K562 (cell line): Measurements from ENCODE around the gene UBA52. TPM values are rescaled to one million over a fixed set of nuclear protein-coding genes. Genes with fewer than 3 reads are reported as not detected.
A peak's percentile ranks its signal among the peaks of the same experiment; 100 is the strongest.

Experiments used
- FOSL1 ChIP-seq: fragments of 200-800 bp; sonication (Bioruptor generic); conservative IDR thresholded peaks from 2 replicates; pipeline ENCODE4 v1.6.1; 2016; ENCODE audit warnings: missing genetic modification characterization, missing compliant biosample characterization
- FOXM1 ChIP-seq, 2 experiments: fragments of 450-650 bp in 1 of 2; sonication (generic) in 1 of 2; formaldehyde crosslinking in 1 of 2; IDR thresholded peaks; 2 replicates each; pipeline versions ENCODE4 v1.6.1 to v1.9.0; 2017 to 2022; ENCODE audit warnings: low read depth in 2 of 2, mild to moderate bottlenecking in 2 of 2, missing genetic modification reagents in 1 of 2, moderate library complexity in 1 of 2
- ILK ChIP-seq: fragments of 450-650 bp; IDR thresholded peaks from 2 replicates; pipeline ENCODE4 v1.6.1; 2016; ENCODE audit warnings: missing genetic modification characterization, low read depth, mild to moderate bottlenecking, missing compliant biosample characterization, moderate library complexity, borderline replicate concordance
- L3MBTL2 ChIP-seq: fragments of 450-650 bp; IDR thresholded peaks from 2 replicates; pipeline ENCODE4 v1.6.1; 2016; ENCODE audit warnings: mild to moderate bottlenecking, moderate library complexity
- NBN ChIP-seq: fragments of 450-650 bp; IDR thresholded peaks from 2 replicates; pipeline ENCODE4 v1.6.1; 2016; ENCODE audit warnings: low read depth, mild to moderate bottlenecking
- RB1 ChIP-seq: fragments of 450-650 bp; IDR thresholded peaks from 2 replicates; pipeline ENCODE4 v1.6.1; 2017; ENCODE audit warnings: low read depth, mild to moderate bottlenecking
- RUNX1 ChIP-seq: sonication (generic); IDR thresholded peaks from 2 replicates; pipeline ENCODE4 v1.6.1; 2016; ENCODE audit warnings: antibody characterized with exemption, low read depth
- SMARCC2 ChIP-seq: fragments of 450-650 bp; IDR thresholded peaks from 2 replicates; pipeline ENCODE4 v1.6.1; 2017; ENCODE audit warnings: antibody characterized with exemption, moderate library complexity, mild to moderate bottlenecking, low read depth
- STAT5A ChIP-seq: IDR thresholded peaks from 2 replicates; pipeline ENCODE4 v1.6.1; 2012; ENCODE audit warnings: low read length, inconsistent platforms, borderline replicate concordance
- TAF15 ChIP-seq: fragments of 200-400 bp; formaldehyde crosslinking; IDR thresholded peaks from 2 replicates; pipeline ENCODE4 v1.6.1; 2017; ENCODE audit warnings: mild to moderate bottlenecking, low read depth, low read length, moderate library complexity
- XRCC3 ChIP-seq: fragments of 450-650 bp; IDR thresholded peaks from 2 replicates; pipeline ENCODE4 v1.6.1; 2017; ENCODE audit warnings: mild to moderate bottlenecking, moderate library complexity
- ZC3H8 ChIP-seq: fragments of 450-650 bp; IDR thresholded peaks from 2 replicates; pipeline ENCODE4 v1.6.1; 2017
- ZNF134 ChIP-seq: fragments of 250-450 bp; sonication (Bioruptor Pico); conservative IDR thresholded peaks from 2 replicates; pipeline ENCODE4 v1.4.0; 2020
- ZNF584 ChIP-seq: fragments of 200-800 bp; sonication (Bioruptor generic); IDR thresholded peaks from 2 replicates; pipeline ENCODE4 v1.6.1; 2016; ENCODE audit warnings: low read depth, mild to moderate bottlenecking, missing genetic modification characterization, missing compliant biosample characterization
- polyA plus RNA-seq, 8 experiments: library from polyadenylated mRNA; depleted of rRNA in 4 of 8; stranded (reverse) in 5 of 8; unstranded in 3 of 8; fragments of >200 nt; fragmentation: Nextera tagmentation in 2 of 8; fragmentation: Illumina TruSeq in 1 of 8; extraction: Ambion mirVana in 2 of 8; extraction: Trizol in 1 of 8; gene quantifications; 2 replicates each; pipeline versions ENCODE4 v1.2.1 to v1.2.3, GENCODE V29; 2011 to 2014; ENCODE audit warnings: inconsistent platforms in 1 of 8, missing spikeins in 1 of 8
- total RNA-seq, 7 experiments: library from RNA; depleted of rRNA in 6 of 7; stranded (reverse); fragments of >200 nt in 6 of 7; fragmentation: Illumina TruSeq in 2 of 7; extraction: Trizol in 2 of 7; gene quantifications; 2 replicates each; pipeline versions ENCODE4 v1.2.1 to v1.2.3, GENCODE V29; 2011 to 2021; ENCODE audit warnings: low replicate concordance in 1 of 7
- TF ChIP-seq, protein P1 (sequence below), 2 experiments: fragments of 250-450 bp in 1 of 2; fragments of 450-650 bp in 1 of 2; sonication (Bioruptor Pico) in 1 of 2; IDR thresholded peaks; 2 replicates each; pipeline versions ENCODE4 v1.6.1 to v1.8.0; 2016 to 2021; ENCODE audit warnings: mild to moderate bottlenecking in 2 of 2, moderate library complexity in 2 of 2, missing compliant biosample characterization in 1 of 2, missing genetic modification characterization in 1 of 2
- TF ChIP-seq, protein P2 (sequence below): sonication (generic); formaldehyde crosslinking; IDR thresholded peaks from 2 replicates; pipeline ENCODE4 v1.8.1; 2023; ENCODE audit warnings: mild to moderate bottlenecking, missing genetic modification reagents
- TF ChIP-seq, protein P3 (sequence below): fragments of 450-650 bp; IDR thresholded peaks from 2 replicates; pipeline ENCODE4 v1.6.1; 2018; ENCODE audit not compliant: partially characterized antibody
- TF ChIP-seq, protein P4 (sequence below): sonication (generic); formaldehyde crosslinking; IDR thresholded peaks from 2 replicates; pipeline ENCODE4 v1.8.0; 2022; ENCODE audit warnings: missing genetic modification reagents, mild to moderate bottlenecking, borderline replicate concordance
- TF ChIP-seq, protein P5 (sequence below): sonication (generic); formaldehyde crosslinking; IDR thresholded peaks from 2 replicates; pipeline ENCODE4 v1.8.0; 2022; ENCODE audit warnings: mild to moderate bottlenecking, low read depth, missing genetic modification reagents

UBA52 gene
- total and polyA plus RNA-seq, 9 of the 15 experiments (the other 6 are each of a cell fraction or from before 2014, with no cell fraction given) = 1,110 to 2,751 (median 1,733) TPM

DNA sequence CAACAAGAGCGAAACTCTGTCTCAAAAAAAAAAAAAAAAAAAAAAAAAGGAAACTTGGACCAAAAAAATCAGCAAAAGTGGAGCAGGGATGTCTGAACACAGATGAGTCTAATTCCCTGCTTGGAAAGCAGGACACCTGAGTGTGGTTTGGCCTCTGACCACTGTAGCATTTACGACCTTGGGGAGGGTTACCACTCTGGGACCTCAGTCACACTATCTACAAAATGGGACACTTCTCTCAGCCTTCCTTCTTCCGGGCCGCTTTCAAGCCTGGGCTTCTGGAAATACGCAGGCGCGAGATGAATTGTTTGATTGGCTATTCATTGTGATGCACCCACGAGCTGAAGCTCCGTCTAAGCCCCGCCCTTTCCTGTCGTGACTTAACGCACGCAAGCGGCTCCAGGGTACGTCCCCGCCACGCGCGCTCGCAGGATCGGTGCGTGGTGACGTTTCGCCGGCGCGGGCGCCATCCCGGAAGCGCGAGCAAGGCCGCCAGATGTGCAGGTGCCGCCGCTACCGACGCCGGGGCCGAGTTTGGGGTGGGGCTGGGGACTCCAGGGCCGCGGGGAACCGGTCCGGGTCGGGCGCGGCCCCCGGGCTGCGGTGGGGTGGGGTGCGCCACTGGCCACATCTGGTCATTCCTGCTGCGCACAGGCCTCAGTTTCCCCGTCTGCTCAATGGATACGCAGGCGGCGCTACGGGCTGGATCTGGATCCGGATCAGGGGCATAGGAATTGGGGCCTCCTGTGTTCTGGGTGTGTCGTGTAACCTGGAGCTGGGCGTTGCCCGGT lies 14.1 kb upstream of the UBA52 start, which contains the start of gene KXD1 (continued):
- TF ChIP-seq, protein P1, sequence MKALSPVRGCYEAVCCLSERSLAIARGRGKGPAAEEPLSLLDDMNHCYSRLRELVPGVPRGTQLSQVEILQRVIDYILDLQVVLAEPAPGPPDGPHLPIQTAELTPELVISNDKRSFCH (CRISPR knock-in tag; IDR thresholded peaks at IDR 0.05) = no peak
- TF ChIP-seq, protein P1 (tag; IDR thresholded peaks at IDR 0.05) = peak; percentile 66
- TF ChIP-seq, protein P2, sequence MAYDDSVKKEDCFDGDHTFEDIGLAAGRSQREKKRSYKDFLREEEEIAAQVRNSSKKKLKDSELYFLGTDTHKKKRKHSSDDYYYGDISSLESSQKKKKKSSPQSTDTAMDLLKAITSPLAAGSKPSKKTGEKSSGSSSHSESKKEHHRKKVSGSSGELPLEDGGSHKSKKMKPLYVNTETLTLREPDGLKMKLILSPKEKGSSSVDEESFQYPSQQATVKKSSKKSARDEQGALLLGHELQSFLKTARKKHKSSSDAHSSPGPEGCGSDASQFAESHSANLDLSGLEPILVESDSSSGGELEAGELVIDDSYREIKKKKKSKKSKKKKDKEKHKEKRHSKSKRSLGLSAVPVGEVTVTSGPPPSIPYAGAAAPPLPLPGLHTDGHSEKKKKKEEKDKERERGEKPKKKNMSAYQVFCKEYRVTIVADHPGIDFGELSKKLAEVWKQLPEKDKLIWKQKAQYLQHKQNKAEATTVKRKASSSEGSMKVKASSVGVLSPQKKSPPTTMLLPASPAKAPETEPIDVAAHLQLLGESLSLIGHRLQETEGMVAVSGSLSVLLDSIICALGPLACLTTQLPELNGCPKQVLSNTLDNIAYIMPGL (CRISPR knock-in tag) = no peak
- no peak for TF ChIP-seq ZC3H8
- 0 out of 2 replicates have a peak, but pooled peaks have one; percentile 20 for TF ChIP-seq STAT5A
- no peak for TF ChIP-seq ILK
- TF ChIP-seq RB1 = peak; percentile 54; the same call in 1 of the 2 replicates
- TF ChIP-seq ZNF584 = 0 out of 2 replicates have a peak, but pooled peaks have one; percentile 40
- TF ChIP-seq NBN = peak; percentile 53; the same call in 1 of the 2 replicates
- TF ChIP-seq L3MBTL2 = peak; percentile 72; the same call in 1 of the 2 replicates
- TF ChIP-seq, protein P3, sequence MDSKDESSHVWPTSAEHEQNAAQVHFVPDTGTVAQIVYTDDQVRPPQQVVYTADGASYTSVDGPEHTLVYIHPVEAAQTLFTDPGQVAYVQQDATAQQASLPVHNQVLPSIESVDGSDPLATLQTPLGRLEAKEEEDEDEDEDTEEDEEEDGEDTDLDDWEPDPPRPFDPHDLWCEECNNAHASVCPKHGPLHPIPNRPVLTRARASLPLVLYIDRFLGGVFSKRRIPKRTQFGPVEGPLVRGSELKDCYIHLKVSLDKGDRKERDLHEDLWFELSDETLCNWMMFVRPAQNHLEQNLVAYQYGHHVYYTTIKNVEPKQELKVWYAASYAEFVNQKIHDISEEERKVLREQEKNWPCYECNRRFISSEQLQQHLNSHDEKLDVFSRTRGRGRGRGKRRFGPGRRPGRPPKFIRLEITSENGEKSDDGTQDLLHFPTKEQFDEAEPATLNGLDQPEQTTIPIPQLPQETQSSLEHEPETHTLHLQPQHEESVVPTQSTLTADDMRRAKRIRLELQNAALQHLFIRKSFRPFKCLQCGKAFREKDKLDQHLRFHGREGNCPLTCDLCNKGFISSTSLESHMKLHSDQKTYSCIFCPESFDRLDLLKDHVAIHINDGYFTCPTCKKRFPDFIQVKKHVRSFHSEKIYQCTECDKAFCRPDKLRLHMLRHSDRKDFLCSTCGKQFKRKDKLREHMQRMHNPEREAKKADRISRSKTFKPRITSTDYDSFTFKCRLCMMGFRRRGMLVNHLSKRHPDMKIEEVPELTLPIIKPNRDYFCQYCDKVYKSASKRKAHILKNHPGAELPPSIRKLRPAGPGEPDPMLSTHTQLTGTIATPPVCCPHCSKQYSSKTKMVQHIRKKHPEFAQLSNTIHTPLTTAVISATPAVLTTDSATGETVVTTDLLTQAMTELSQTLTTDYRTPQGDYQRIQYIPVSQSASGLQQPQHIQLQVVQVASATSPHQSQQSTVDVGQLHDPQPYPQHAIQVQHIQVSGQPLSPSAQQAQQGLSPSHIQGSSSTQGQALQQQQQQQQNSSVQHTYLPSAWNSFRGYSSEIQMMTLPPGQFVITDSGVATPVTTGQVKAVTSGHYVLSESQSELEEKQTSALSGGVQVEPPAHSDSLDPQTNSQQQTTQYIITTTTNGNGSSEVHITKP = no peak
- no peak for TF ChIP-seq SMARCC2
- TF ChIP-seq TAF15 = no peak
- TF ChIP-seq, protein P4, sequence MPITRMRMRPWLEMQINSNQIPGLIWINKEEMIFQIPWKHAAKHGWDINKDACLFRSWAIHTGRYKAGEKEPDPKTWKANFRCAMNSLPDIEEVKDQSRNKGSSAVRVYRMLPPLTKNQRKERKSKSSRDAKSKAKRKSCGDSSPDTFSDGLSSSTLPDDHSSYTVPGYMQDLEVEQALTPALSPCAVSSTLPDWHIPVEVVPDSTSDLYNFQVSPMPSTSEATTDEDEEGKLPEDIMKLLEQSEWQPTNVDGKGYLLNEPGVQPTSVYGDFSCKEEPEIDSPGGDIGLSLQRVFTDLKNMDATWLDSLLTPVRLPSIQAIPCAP (CRISPR knock-in tag) = no peak
- TF ChIP-seq FOXM1 (IDR thresholded peaks at IDR 0.05; ENCODE audit: low read depth) = peak; percentile 59
- no peak for TF ChIP-seq FOXM1 (CRISPR knock-in tag; IDR thresholded peaks at IDR 0.05; ENCODE audit: low read depth)
- TF ChIP-seq ZNF134 (CRISPR knock-in tag) = no peak
- TF ChIP-seq RUNX1 = no peak
- TF ChIP-seq XRCC3 = no peak
- 0 out of 2 replicates have a peak, but pooled peaks have one; percentile 27 for TF ChIP-seq FOSL1 (tag)
- TF ChIP-seq, protein P5, sequence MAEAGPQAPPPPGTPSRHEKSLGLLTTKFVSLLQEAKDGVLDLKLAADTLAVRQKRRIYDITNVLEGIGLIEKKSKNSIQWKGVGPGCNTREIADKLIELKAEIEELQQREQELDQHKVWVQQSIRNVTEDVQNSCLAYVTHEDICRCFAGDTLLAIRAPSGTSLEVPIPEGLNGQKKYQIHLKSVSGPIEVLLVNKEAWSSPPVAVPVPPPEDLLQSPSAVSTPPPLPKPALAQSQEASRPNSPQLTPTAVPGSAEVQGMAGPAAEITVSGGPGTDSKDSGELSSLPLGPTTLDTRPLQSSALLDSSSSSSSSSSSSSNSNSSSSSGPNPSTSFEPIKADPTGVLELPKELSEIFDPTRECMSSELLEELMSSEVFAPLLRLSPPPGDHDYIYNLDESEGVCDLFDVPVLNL (CRISPR knock-in tag) = no peak
